WTC11 (cell line): ENCODE measurements around the gene GRM3.

ENCODE experiments used
- ATF2 ChIP-seq: sonication (generic); formaldehyde crosslinking; IDR thresholded peaks from 2 replicates; pipeline ENCODE4 v1.8.1; 2022; ENCODE audit warnings: low read depth, missing genetic modification reagents, borderline replicate concordance
- CTCF ChIP-seq: fragments of 200-600 bp; IDR thresholded peaks from 2 replicates; pipeline ENCODE4 v1.8.0; 2022; ENCODE audit warnings: antibody characterized with exemption
- FOXK1 ChIP-seq: sonication (generic); formaldehyde crosslinking; IDR thresholded peaks from 2 replicates; pipeline ENCODE4 v1.8.0; 2022; ENCODE audit warnings: mild to moderate bottlenecking, moderate library complexity, missing genetic modification reagents
- IRF2 ChIP-seq: sonication (generic); formaldehyde crosslinking; IDR thresholded peaks from 2 replicates; pipeline ENCODE4 v1.8.0; 2022; ENCODE audit warnings: low read depth, missing genetic modification reagents, borderline replicate concordance
- JUN ChIP-seq: sonication (generic); formaldehyde crosslinking; IDR thresholded peaks from 2 replicates; pipeline ENCODE4 v1.8.0; 2023; ENCODE audit warnings: mild to moderate bottlenecking, missing genetic modification reagents
- MAX ChIP-seq: sonication (generic); formaldehyde crosslinking; IDR thresholded peaks from 2 replicates; pipeline ENCODE4 v1.8.0; 2022; ENCODE audit warnings: mild to moderate bottlenecking, missing genetic modification reagents
- NFATC4 ChIP-seq: fragments of 250-450 bp; sonication (Bioruptor Pico); IDR thresholded peaks from 2 replicates; pipeline ENCODE4 v1.9.0; 2021; ENCODE audit warnings: mild to moderate bottlenecking
- ZBTB21 ChIP-seq: sonication (generic); formaldehyde crosslinking; IDR thresholded peaks from 2 replicates; pipeline ENCODE4 v1.8.1; 2023; ENCODE audit warnings: mild to moderate bottlenecking, missing genetic modification reagents, borderline replicate concordance
- ZNF138 ChIP-seq: sonication (generic); formaldehyde crosslinking; conservative IDR thresholded peaks from 2 replicates; pipeline ENCODE4 v1.8.1; 2022; ENCODE audit warnings: mild to moderate bottlenecking, moderate library complexity, missing genetic modification reagents
- TF ChIP-seq, protein P1 (sequence below): fragments of 250-450 bp; sonication (Bioruptor Pico); IDR thresholded peaks from 2 replicates; pipeline ENCODE4 v2.1.2; 2022; ENCODE audit warnings: mild to moderate bottlenecking, moderate library complexity
- TF ChIP-seq, protein P2 (sequence below): fragments of 250-450 bp; sonication (Bioruptor Pico); IDR thresholded peaks from 2 replicates; pipeline ENCODE4 v1.9.0; 2021; ENCODE audit warnings: mild to moderate bottlenecking, borderline replicate concordance
- TF ChIP-seq, protein P3 (sequence below): sonication (generic); formaldehyde crosslinking; IDR thresholded peaks from 2 replicates; pipeline ENCODE4 v1.8.0; 2022; ENCODE audit warnings: mild to moderate bottlenecking, missing genetic modification reagents

- TF ChIP-seq CTCF (no peak), IRF2 (no peak), ZBTB21 (CRISPR knock-in tag) (no peak), ATF2 (no peak), ZNF138 (no peak), MAX (CRISPR knock-in tag) (no peak), JUN (no peak), NFATC4 (CRISPR knock-in tag) (no peak), FOXK1 (no peak)
- TF ChIP-seq, protein P1, sequence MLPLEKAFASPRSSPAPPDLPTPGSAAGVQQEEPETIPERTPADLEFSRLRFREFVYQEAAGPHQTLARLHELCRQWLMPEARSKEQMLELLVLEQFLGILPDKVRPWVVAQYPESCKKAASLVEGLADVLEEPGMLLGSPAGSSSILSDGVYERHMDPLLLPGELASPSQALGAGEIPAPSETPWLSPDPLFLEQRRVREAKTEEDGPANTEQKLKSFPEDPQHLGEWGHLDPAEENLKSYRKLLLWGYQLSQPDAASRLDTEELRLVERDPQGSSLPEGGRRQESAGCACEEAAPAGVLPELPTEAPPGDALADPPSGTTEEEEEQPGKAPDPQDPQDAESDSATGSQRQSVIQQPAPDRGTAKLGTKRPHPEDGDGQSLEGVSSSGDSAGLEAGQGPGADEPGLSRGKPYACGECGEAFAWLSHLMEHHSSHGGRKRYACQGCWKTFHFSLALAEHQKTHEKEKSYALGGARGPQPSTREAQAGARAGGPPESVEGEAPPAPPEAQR (CRISPR knock-in tag) = no peak
- TF ChIP-seq, protein P2, sequence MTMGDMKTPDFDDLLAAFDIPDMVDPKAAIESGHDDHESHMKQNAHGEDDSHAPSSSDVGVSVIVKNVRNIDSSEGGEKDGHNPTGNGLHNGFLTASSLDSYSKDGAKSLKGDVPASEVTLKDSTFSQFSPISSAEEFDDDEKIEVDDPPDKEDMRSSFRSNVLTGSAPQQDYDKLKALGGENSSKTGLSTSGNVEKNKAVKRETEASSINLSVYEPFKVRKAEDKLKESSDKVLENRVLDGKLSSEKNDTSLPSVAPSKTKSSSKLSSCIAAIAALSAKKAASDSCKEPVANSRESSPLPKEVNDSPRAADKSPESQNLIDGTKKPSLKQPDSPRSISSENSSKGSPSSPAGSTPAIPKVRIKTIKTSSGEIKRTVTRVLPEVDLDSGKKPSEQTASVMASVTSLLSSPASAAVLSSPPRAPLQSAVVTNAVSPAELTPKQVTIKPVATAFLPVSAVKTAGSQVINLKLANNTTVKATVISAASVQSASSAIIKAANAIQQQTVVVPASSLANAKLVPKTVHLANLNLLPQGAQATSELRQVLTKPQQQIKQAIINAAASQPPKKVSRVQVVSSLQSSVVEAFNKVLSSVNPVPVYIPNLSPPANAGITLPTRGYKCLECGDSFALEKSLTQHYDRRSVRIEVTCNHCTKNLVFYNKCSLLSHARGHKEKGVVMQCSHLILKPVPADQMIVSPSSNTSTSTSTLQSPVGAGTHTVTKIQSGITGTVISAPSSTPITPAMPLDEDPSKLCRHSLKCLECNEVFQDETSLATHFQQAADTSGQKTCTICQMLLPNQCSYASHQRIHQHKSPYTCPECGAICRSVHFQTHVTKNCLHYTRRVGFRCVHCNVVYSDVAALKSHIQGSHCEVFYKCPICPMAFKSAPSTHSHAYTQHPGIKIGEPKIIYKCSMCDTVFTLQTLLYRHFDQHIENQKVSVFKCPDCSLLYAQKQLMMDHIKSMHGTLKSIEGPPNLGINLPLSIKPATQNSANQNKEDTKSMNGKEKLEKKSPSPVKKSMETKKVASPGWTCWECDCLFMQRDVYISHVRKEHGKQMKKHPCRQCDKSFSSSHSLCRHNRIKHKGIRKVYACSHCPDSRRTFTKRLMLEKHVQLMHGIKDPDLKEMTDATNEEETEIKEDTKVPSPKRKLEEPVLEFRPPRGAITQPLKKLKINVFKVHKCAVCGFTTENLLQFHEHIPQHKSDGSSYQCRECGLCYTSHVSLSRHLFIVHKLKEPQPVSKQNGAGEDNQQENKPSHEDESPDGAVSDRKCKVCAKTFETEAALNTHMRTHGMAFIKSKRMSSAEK (CRISPR knock-in tag) = no peak
- TF ChIP-seq, protein P3, sequence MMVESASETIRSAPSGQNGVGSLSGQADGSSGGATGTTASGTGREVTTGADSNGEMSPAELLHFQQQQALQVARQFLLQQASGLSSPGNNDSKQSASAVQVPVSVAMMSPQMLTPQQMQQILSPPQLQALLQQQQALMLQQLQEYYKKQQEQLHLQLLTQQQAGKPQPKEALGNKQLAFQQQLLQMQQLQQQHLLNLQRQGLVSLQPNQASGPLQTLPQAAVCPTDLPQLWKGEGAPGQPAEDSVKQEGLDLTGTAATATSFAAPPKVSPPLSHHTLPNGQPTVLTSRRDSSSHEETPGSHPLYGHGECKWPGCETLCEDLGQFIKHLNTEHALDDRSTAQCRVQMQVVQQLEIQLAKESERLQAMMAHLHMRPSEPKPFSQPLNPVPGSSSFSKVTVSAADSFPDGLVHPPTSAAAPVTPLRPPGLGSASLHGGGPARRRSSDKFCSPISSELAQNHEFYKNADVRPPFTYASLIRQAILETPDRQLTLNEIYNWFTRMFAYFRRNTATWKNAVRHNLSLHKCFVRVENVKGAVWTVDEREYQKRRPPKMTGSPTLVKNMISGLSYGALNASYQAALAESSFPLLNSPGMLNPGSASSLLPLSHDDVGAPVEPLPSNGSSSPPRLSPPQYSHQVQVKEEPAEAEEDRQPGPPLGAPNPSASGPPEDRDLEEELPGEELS (CRISPR knock-in tag) = no peak
Observed at GRCh38 chr7:86775203-86775602, 131.5 kb downstream of the GRM3 start.
